Measurements from ENCODE around the gene HOXA9.

HOXA9 gene

GRCh38 chr7:27125986-27126394, 39.3 kb downstream of the HOXA9 start:
- TF ChIP-seq SNAI2 (CRISPR knock-in tag; IDR thresholded peaks at IDR 0.05) (no peak), GLIS3 (CRISPR knock-in tag; IDR thresholded peaks at IDR 0.05) (no peak), RARB (CRISPR knock-in tag; IDR thresholded peaks at IDR 0.05) (no peak), ZFP3 (CRISPR knock-in tag; IDR thresholded peaks at IDR 0.05) (no peak), TSHZ2 (CRISPR knock-in tag; IDR thresholded peaks at IDR 0.05) (no peak), ZNF70 (CRISPR knock-in tag; IDR thresholded peaks at IDR 0.05) (no peak), PPARA (CRISPR knock-in tag; IDR thresholded peaks at IDR 0.05; ENCODE audit: borderline replicate concordance) (no peak), PATZ1 (CRISPR knock-in tag; IDR thresholded peaks at IDR 0.05; ENCODE audit: borderline replicate concordance) (no peak), ESRRG (CRISPR knock-in tag; IDR thresholded peaks at IDR 0.05) (no peak), BACH2 (CRISPR knock-in tag; IDR thresholded peaks at IDR 0.05; ENCODE audit: borderline replicate concordance) (no peak), CSRNP3 (CRISPR knock-in tag; IDR thresholded peaks at IDR 0.05) (no peak), ZC3H10 (CRISPR knock-in tag; IDR thresholded peaks at IDR 0.05) (no peak), ISL1 (CRISPR knock-in tag; IDR thresholded peaks at IDR 0.05) (no peak), ZFP30 (CRISPR knock-in tag; IDR thresholded peaks at IDR 0.05) (no peak), OSR1 (CRISPR knock-in tag; IDR thresholded peaks at IDR 0.05) (no peak), TOX (CRISPR knock-in tag; IDR thresholded peaks at IDR 0.05; ENCODE audit: borderline replicate concordance) (no peak), ZNF565 (CRISPR knock-in tag; conservative IDR thresholded peaks at IDR 0.05; ENCODE audit: low read depth) (no peak), CSDC2 (CRISPR knock-in tag; IDR thresholded peaks at IDR 0.05) (no peak)
- TF ChIP-seq, protein P1, sequence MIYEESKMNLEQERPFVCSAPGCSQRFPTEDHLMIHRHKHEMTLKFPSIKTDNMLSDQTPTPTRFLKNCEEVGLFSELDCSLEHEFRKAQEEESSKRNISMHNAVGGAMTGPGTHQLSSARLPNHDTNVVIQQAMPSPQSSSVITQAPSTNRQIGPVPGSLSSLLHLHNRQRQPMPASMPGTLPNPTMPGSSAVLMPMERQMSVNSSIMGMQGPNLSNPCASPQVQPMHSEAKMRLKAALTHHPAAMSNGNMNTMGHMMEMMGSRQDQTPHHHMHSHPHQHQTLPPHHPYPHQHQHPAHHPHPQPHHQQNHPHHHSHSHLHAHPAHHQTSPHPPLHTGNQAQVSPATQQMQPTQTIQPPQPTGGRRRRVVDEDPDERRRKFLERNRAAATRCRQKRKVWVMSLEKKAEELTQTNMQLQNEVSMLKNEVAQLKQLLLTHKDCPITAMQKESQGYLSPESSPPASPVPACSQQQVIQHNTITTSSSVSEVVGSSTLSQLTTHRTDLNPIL (CRISPR knock-in tag; IDR thresholded peaks at IDR 0.05; ENCODE audit: low read depth) = no peak
- TF ChIP-seq, protein P2, sequence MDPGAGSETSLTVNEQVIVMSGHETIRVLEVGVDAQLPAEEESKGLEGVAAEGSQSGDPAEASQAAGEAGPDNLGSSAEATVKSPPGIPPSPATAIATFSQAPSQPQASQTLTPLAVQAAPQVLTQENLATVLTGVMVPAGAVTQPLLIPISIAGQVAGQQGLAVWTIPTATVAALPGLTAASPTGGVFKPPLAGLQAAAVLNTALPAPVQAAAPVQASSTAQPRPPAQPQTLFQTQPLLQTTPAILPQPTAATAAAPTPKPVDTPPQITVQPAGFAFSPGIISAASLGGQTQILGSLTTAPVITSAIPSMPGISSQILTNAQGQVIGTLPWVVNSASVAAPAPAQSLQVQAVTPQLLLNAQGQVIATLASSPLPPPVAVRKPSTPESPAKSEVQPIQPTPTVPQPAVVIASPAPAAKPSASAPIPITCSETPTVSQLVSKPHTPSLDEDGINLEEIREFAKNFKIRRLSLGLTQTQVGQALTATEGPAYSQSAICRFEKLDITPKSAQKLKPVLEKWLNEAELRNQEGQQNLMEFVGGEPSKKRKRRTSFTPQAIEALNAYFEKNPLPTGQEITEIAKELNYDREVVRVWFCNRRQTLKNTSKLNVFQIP (CRISPR knock-in tag; IDR thresholded peaks at IDR 0.05; ENCODE audit: borderline replicate concordance, low read depth) = no peak
- ATAC-seq = no peak

DNA sequence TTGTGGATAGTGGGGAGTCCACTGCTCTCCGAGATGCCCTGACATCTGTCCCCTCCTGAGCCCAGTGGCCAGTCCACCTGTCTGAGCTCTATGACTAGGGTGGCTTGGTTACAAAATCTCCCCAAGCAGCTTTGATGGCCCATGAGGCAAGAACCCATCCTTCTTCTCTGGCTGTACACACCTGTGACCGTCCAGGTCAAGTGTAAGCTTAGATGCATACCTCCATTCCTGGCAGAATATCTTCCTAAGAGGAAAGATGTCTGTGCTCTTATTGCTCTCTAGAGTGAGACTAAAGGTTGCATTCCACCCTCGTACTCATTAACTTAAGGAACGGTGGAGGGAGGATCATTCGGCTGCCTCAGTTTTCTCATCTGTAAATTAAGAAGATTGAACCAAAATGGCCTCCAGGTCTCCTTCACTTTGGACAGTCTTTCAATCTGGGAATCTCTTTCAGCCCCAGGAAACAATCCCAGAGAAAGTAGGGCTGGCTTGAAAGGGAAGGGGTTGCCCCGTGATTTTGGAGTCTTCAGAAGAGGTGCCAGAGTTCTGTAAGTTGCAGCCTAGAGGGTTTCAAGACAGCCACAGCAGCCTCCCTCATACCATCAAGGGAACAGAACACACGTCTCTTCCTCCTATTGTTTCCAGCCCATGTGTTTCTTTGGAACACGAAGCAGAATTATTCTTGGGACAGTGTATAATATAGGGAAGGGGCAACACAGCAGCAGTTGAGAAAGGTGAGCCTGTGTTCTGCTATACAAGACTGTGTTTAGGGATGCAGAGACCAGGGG, 40.2 kb downstream of the HOXA9 start:
- no peak for ATAC-seq

More for the DNA sequence above, 40.2 kb downstream of the HOXA9 start:
- no peak for TF ChIP-seq SNAI2 (CRISPR knock-in tag; IDR thresholded peaks at IDR 0.05)
- no peak for TF ChIP-seq ZNF70 (CRISPR knock-in tag; IDR thresholded peaks at IDR 0.05)
- no peak for TF ChIP-seq RARB (CRISPR knock-in tag; IDR thresholded peaks at IDR 0.05)
